ENCODE measurements around the gene SERPINB12.

GRCh38 chr18:63492851-63493250 is 49.3 kb upstream of the SERPINB12 start:
- no peak for TF ChIP-seq CTCF (IDR thresholded peaks at IDR 0.05)
- TF ChIP-seq POLR2A (IDR thresholded peaks at IDR 0.05): no peak
